Left forelimb (tissue), 1 donor: ENCODE measurements around the gene MS4A8.
"Not testable (repeated sequence)": the region's sequence is repeated elsewhere in the genome, so short reads cannot be mapped to it uniquely, and the experiment has no call there.

Source experiments
- DNase-seq: peaks from one replicate; pipeline ENCODE4 v3.0.0-alpha.2; 2018; ENCODE audit warnings: low spot score

Gene MS4A8

GRCh38 chr11:60699284-60699691 lies at the start of gene MS4A8:
TSS of gene MS4A8 (plus strand) at chr11:60699612. CDS start at chr11:60700861, 1,249 bp downstream.
- no peak for DNase-seq

GRCh38 chr11:60657888-60658287 lies 41.5 kb upstream of the MS4A8 start:
- no peak for DNase-seq

- no peak for DNase-seq
Observed at GRCh38 chr11:60658409-60658808, 41.0 kb upstream of the MS4A8 start.

- DNase-seq, result no peak
Observed at GRCh38 chr11:60672255-60672654, 27.2 kb upstream of the MS4A8 start.

- DNase-seq, result not testable (repeated sequence)
Observed at GRCh38 chr11:60678231-60678630, 21.2 kb upstream of the MS4A8 start.

GRCh38 chr11:60679879-60680278 lies 19.5 kb upstream of the MS4A8 start:
- no peak for DNase-seq

- no peak for DNase-seq
Observed at GRCh38 chr11:60680455-60681119, 18.8 kb upstream of the MS4A8 start.

- not testable (repeated sequence) for DNase-seq
Observed at GRCh38 chr11:60684541-60684848, 14.9 kb upstream of the MS4A8 start.

GRCh38 chr11:60691661-60692060 lies 7.8 kb upstream of the MS4A8 start:
- DNase-seq, result no peak

GRCh38 chr11:60699936-60700335 lies 524 bp downstream of the MS4A8 start:
- no peak for DNase-seq

GRCh38 chr11:60700689-60701468 lies 1.5 kb downstream of the MS4A8 start:
- no peak for DNase-seq

- DNase-seq, result no peak
Observed at GRCh38 chr11:60701469-60701818, 2.0 kb downstream of the MS4A8 start.

- no peak for DNase-seq
Observed at GRCh38 chr11:60703374-60703773, 4.0 kb downstream of the MS4A8 start.

GRCh38 chr11:60705895-60706294 lies 6.5 kb downstream of the MS4A8 start:
- no peak for DNase-seq

- no peak for DNase-seq
Observed at GRCh38 chr11:60706931-60707330, 7.5 kb downstream of the MS4A8 start.

GRCh38 chr11:60710482-60710881 lies 11.1 kb downstream of the MS4A8 start:
- DNase-seq, result no peak

GRCh38 chr11:60711276-60711675 lies 11.9 kb downstream of the MS4A8 start:
- DNase-seq, result no peak

- not testable (repeated sequence) for DNase-seq
Observed at GRCh38 chr11:60713423-60713822, 14.0 kb downstream of the MS4A8 start.

GRCh38 chr11:60717956-60718355 lies 18.5 kb downstream of the MS4A8 start:
- no peak for DNase-seq

GRCh38 chr11:60718524-60719316 lies 19.3 kb downstream of the MS4A8 start:
- no peak for DNase-seq

- DNase-seq, result no peak
Observed at GRCh38 chr11:60719391-60719790, 20.0 kb downstream of the MS4A8 start.

- no peak for DNase-seq
Observed at GRCh38 chr11:60720460-60720859, 21.0 kb downstream of the MS4A8 start.

- no peak for DNase-seq
Observed at GRCh38 chr11:60724420-60724819, 25.0 kb downstream of the MS4A8 start, which contains the start of gene MS4A18. TSS of gene MS4A18 (plus strand) at chr11:60724720.
